ENCODE data around the gene SYNE1. TPM values are rescaled to one million over a fixed set of nuclear protein-coding genes. Genes with fewer than 3 reads are reported as not detected.

Gene SYNE1
- total RNA-seq, 1 experiment from 2014 or later = 3.0 TPM

DNA sequence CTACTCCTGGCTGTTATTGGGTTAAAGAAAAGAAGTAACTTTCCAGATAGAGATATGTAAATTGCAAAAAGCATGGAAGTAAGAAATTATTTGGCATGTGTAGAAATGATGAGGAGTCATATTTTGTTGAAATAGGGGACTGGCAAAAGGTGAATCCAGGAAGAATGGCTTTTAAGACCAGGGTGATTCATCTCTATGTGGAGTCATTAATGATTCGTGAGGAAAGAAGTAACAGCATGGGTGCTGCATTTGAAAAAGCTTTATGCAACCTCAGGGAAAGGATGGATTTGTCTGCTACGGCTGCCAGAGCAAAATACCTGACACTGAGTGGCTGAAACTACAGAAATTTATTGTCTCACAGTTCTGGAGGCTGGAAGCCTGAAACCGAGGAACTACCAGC, 14.8 kb upstream of the SYNE1 start:
- H4K8ac ChIP-seq (replicated peaks; ENCODE audit: insufficient read length, low read depth, low read length) = no peak overlapping the region
- no peaks in the 10 kb centered on the region for H3K79me1 ChIP-seq (ENCODE audit: insufficient read depth, low read depth, low read length, poor library complexity, severe bottlenecking)
- no peaks in the 10 kb centered on the region for H4K20me1 ChIP-seq (ENCODE audit: control insufficient read depth, insufficient read depth, insufficient read length)
- no peak overlapping the region for H3K23ac ChIP-seq (ENCODE audit: insufficient read length, low read depth, low read length)
- no peak overlapping the region for H3K18ac ChIP-seq (ENCODE audit: insufficient read length, low read depth, low read length)
- no peaks in the 10 kb centered on the region for H3K27me3 ChIP-seq (ENCODE audit: insufficient read depth, low read length)
- DNase-seq = no peak
- WGBS (ENCODE audit: extremely low coverage, insufficient read length, low lambda C conversion rate) = no CpG with 5 or more reads among the region's 3 CpGs
- H3K4me1 ChIP-seq (ENCODE audit: insufficient read depth, low read length) = no peaks in the 10 kb centered on the region
- H3T11ph ChIP-seq (ENCODE audit: low read length) = no peak overlapping the region
- no peak overlapping the region; a peak in 1 of 7 replicates for H3K27ac Mint-ChIP-seq
- no peaks in the 10 kb centered on the region for H3K9me3 ChIP-seq (ENCODE audit: control insufficient read depth, low read depth, low read length)
- no peak overlapping the region for H2BK15ac ChIP-seq (ENCODE audit: low read depth, low read length)
- TF ChIP-seq, protein P1, sequence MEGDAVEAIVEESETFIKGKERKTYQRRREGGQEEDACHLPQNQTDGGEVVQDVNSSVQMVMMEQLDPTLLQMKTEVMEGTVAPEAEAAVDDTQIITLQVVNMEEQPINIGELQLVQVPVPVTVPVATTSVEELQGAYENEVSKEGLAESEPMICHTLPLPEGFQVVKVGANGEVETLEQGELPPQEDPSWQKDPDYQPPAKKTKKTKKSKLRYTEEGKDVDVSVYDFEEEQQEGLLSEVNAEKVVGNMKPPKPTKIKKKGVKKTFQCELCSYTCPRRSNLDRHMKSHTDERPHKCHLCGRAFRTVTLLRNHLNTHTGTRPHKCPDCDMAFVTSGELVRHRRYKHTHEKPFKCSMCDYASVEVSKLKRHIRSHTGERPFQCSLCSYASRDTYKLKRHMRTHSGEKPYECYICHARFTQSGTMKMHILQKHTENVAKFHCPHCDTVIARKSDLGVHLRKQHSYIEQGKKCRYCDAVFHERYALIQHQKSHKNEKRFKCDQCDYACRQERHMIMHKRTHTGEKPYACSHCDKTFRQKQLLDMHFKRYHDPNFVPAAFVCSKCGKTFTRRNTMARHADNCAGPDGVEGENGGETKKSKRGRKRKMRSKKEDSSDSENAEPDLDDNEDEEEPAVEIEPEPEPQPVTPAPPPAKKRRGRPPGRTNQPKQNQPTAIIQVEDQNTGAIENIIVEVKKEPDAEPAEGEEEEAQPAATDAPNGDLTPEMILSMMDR (conservative IDR thresholded peaks at IDR 0.05) = no peak
- no peak overlapping the region for H2AK5ac ChIP-seq (ENCODE audit: insufficient read length, low read length)
- H3K9ac ChIP-seq (ENCODE audit: extremely low read depth, insufficient read length, low read length) = no peak overlapping the region
- no peak overlapping the region for H2BK20ac ChIP-seq (ENCODE audit: low read depth, low read length, poor library complexity, severe bottlenecking)
- H2AFZ ChIP-seq (ENCODE audit: low read length) = no peak overlapping the region
- no peaks in the 10 kb centered on the region for H3K9me3 Mint-ChIP-seq
- no peak overlapping the region for H3K4ac ChIP-seq (ENCODE audit: low read depth, low read length)
- H3K4me3 Mint-ChIP-seq = no peak overlapping the region
- no peaks in the 10 kb centered on the region for H3K23me2 ChIP-seq (ENCODE audit: insufficient read length, low read depth, low read length, poor library complexity, severe bottlenecking)
- no peak overlapping the region for H3K27ac ChIP-seq (ENCODE audit: insufficient read length, low read depth, low read length)
- H3K4me1 Mint-ChIP-seq = peaks cover 4 to 9% of the 10 kb centered on the region in 2 experiments
- no peak overlapping the region for H2BK120ac ChIP-seq (ENCODE audit: low read depth, low read length, poor library complexity, severe bottlenecking)
- no peaks in the 10 kb centered on the region for H3K36me3 Mint-ChIP-seq (ENCODE audit: insufficient read depth in 1 of 3, low read depth in 3 of 3)
- no peaks in the 10 kb centered on the region for H3K27me3 Mint-ChIP-seq (ENCODE audit: low read depth)
- no peak overlapping the region for H2BK5ac ChIP-seq (ENCODE audit: insufficient read length, low read length)
- H4K5ac ChIP-seq (ENCODE audit: insufficient read length, low read depth, low read length) = no peak overlapping the region
- no peak overlapping the region for H3K14ac ChIP-seq (ENCODE audit: insufficient read depth, low read length)
- H2BK12ac ChIP-seq (ENCODE audit: insufficient read length, low read depth, low read length) = no peak overlapping the region
- H3K56ac ChIP-seq (ENCODE audit: insufficient read length, low read depth, low read length) = no peak overlapping the region
- H4K91ac ChIP-seq (ENCODE audit: insufficient read length, low read depth, low read length) = no peak overlapping the region
- no peak overlapping the region for H3K4me2 ChIP-seq (ENCODE audit: insufficient read depth, insufficient read length, low read length)
- H3K79me2 ChIP-seq (ENCODE audit: insufficient read depth, low read length) = no peaks in the 10 kb centered on the region
